SK-N-SH treated with all-trans-retinoic acid at 6 μM for 48 hours (cell line): ENCODE data around the gene MKS1.

Source experiments
- ATAC-seq: fragments of 200-7000 bp; cut with Tn5 transposase; 3 replicates; pipeline ENCODE4 v1.9.1; 2020; ENCODE audit warnings: mild to moderate bottlenecking, moderate library complexity
- BACH2 ChIP-seq: fragments of 250-450 bp; sonication (Bioruptor Pico); IDR thresholded peaks from 2 replicates; pipeline ENCODE4 v1.9.0; 2021; ENCODE audit warnings: mild to moderate bottlenecking, borderline replicate concordance
- CSDC2 ChIP-seq: fragments of 250-450 bp; sonication (Bioruptor Pico); IDR thresholded peaks from 2 replicates; pipeline ENCODE4 v1.5.0; 2020; ENCODE audit warnings: mild to moderate bottlenecking, moderate library complexity
- ESRRG ChIP-seq: fragments of 250-450 bp; sonication (Bioruptor Pico); IDR thresholded peaks from 2 replicates; pipeline ENCODE4 v1.6.1; 2021; ENCODE audit warnings: mild to moderate bottlenecking
- GLIS3 ChIP-seq: fragments of 250-450 bp; sonication (Bioruptor Pico); IDR thresholded peaks from 2 replicates; pipeline ENCODE4 v1.5.0; 2020; ENCODE audit warnings: mild to moderate bottlenecking, moderate library complexity
- ISL1 ChIP-seq: fragments of 250-450 bp; sonication (Bioruptor Pico); IDR thresholded peaks from 2 replicates; pipeline ENCODE4 v2.1.2; 2022; ENCODE audit warnings: mild to moderate bottlenecking, moderate library complexity
- OSR1 ChIP-seq: fragments of 250-450 bp; sonication (Bioruptor Pico); IDR thresholded peaks from 2 replicates; pipeline ENCODE4 v1.8.0; 2022; ENCODE audit warnings: moderate library complexity, mild to moderate bottlenecking, inconsistent platforms
- PPARA ChIP-seq: fragments of 250-450 bp; sonication (Bioruptor Pico); IDR thresholded peaks from 2 replicates; pipeline ENCODE4 v1.5.0; 2020; ENCODE audit warnings: mild to moderate bottlenecking, borderline replicate concordance
- RARB ChIP-seq: fragments of 250-450 bp; sonication (Bioruptor Pico); IDR thresholded peaks from 2 replicates; pipeline ENCODE4 v1.8.0; 2021; ENCODE audit warnings: mild to moderate bottlenecking, moderate library complexity
- TCF4 ChIP-seq: fragments of 250-450 bp; sonication (Bioruptor Pico); IDR thresholded peaks from 2 replicates; pipeline ENCODE4 v1.8.0; 2021; ENCODE audit warnings: mild to moderate bottlenecking, moderate library complexity, borderline replicate concordance
- TOX ChIP-seq: fragments of 250-450 bp; sonication (Bioruptor Pico); IDR thresholded peaks from 2 replicates; pipeline ENCODE4 v1.8.0; 2021; ENCODE audit warnings: mild to moderate bottlenecking, moderate library complexity, borderline replicate concordance
- ZC3H10 ChIP-seq: fragments of 250-450 bp; sonication (Bioruptor Pico); IDR thresholded peaks from 2 replicates; pipeline ENCODE4 v1.5.1; 2021; ENCODE audit warnings: mild to moderate bottlenecking, moderate library complexity
- ZFP30 ChIP-seq: fragments of 450-650 bp; formaldehyde crosslinking; IDR thresholded peaks from 2 replicates; pipeline ENCODE4 v1.5.0; 2022; ENCODE audit warnings: mild to moderate bottlenecking, moderate library complexity
- ZNF565 ChIP-seq: fragments of 450-650 bp; formaldehyde crosslinking; conservative IDR thresholded peaks from 2 replicates; pipeline ENCODE4 v1.5.0; 2020; ENCODE audit warnings: low read depth, mild to moderate bottlenecking, moderate library complexity
- ZNF70 ChIP-seq: fragments of 450-650 bp; formaldehyde crosslinking; IDR thresholded peaks from 2 replicates; pipeline ENCODE4 v1.5.0; 2020; ENCODE audit warnings: mild to moderate bottlenecking, moderate library complexity
- ZNF8 ChIP-seq: fragments of 450-650 bp; formaldehyde crosslinking; IDR thresholded peaks from 2 replicates; pipeline ENCODE4 v1.5.0; 2020; ENCODE audit warnings: mild to moderate bottlenecking, moderate library complexity
- TF ChIP-seq, protein P1 (sequence below): fragments of 250-450 bp; sonication (Bioruptor Pico); IDR thresholded peaks from 2 replicates; pipeline ENCODE4 v1.5.1; 2020; ENCODE audit warnings: low read depth, mild to moderate bottlenecking, moderate library complexity
- TF ChIP-seq, protein P2 (sequence below): fragments of 250-450 bp; sonication (Bioruptor Pico); IDR thresholded peaks from 2 replicates; pipeline ENCODE4 v1.8.0; 2020; ENCODE audit warnings: mild to moderate bottlenecking, moderate library complexity, borderline replicate concordance
- TF ChIP-seq, protein P3 (sequence below): fragments of 250-450 bp; sonication (Bioruptor Pico); IDR thresholded peaks from 2 replicates; pipeline ENCODE4 v1.5.0; 2020; ENCODE audit warnings: mild to moderate bottlenecking, moderate library complexity
- TF ChIP-seq, protein P4 (sequence below): fragments of 250-450 bp; sonication (Bioruptor Pico); IDR thresholded peaks from 2 replicates; pipeline ENCODE4 v1.8.0; 2021; ENCODE audit warnings: low read depth, mild to moderate bottlenecking, moderate library complexity, borderline replicate concordance
- TF ChIP-seq, protein P5 (sequence below): fragments of 250-450 bp; sonication (Bioruptor Pico); IDR thresholded peaks from 2 replicates; pipeline ENCODE4 v1.5.1; 2021; ENCODE audit warnings: mild to moderate bottlenecking, moderate library complexity

MKS1 gene

DNA sequence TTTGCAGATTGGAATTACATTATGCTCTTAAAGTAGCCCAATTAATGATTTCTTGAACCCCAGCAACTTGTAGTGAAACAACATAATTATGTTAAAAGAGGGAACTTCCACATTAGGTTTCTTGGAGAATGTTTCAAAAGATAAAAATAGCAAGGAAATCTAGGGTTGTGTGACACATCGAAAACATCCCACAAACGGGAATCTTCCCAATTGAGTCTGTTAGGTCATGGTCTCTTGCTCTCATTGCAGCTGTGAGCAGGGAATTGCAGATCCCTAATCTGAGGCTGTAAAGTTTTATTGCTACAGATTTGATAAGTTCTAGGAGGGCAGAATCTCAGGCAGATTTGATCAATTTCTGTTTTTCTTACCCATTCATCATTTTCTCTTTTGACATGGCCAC is 12.6 kb upstream of the MKS1 start:
- ATAC-seq = no peak
- TF ChIP-seq ZC3H10 (CRISPR knock-in tag) (no peak), OSR1 (CRISPR knock-in tag) (no peak), BACH2 (CRISPR knock-in tag) (no peak), PPARA (CRISPR knock-in tag) (no peak), RARB (CRISPR knock-in tag) (no peak)

DNA sequence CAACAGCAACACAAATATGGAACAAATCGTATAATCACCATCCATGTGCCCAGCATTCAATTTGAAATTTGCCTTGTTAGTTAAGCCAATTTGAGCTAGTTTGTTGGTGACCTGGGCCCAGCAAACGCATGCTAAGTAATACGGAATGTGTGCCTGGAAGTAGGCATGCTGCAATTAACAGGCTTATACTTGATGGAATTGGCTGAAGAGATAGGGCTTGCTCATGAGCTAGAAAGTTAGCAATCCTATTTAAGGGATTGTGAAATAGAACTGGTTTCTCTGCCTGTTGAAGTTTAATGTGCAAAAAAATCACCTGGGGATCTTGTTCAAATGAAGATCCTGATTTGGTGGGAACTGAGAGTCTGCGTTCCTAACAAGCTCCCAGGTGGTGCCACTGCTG is 10.8 kb upstream of the MKS1 start:
- ATAC-seq = no peak
- TF ChIP-seq CSDC2 (CRISPR knock-in tag) (no peak), GLIS3 (CRISPR knock-in tag) (no peak), ZNF565 (CRISPR knock-in tag) (no peak), TCF4 (CRISPR knock-in tag) (no peak), ZC3H10 (CRISPR knock-in tag) (no peak), TOX (no peak)
- TF ChIP-seq, protein P1, sequence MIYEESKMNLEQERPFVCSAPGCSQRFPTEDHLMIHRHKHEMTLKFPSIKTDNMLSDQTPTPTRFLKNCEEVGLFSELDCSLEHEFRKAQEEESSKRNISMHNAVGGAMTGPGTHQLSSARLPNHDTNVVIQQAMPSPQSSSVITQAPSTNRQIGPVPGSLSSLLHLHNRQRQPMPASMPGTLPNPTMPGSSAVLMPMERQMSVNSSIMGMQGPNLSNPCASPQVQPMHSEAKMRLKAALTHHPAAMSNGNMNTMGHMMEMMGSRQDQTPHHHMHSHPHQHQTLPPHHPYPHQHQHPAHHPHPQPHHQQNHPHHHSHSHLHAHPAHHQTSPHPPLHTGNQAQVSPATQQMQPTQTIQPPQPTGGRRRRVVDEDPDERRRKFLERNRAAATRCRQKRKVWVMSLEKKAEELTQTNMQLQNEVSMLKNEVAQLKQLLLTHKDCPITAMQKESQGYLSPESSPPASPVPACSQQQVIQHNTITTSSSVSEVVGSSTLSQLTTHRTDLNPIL (CRISPR knock-in tag) = no peak
- TF ChIP-seq, protein P2, sequence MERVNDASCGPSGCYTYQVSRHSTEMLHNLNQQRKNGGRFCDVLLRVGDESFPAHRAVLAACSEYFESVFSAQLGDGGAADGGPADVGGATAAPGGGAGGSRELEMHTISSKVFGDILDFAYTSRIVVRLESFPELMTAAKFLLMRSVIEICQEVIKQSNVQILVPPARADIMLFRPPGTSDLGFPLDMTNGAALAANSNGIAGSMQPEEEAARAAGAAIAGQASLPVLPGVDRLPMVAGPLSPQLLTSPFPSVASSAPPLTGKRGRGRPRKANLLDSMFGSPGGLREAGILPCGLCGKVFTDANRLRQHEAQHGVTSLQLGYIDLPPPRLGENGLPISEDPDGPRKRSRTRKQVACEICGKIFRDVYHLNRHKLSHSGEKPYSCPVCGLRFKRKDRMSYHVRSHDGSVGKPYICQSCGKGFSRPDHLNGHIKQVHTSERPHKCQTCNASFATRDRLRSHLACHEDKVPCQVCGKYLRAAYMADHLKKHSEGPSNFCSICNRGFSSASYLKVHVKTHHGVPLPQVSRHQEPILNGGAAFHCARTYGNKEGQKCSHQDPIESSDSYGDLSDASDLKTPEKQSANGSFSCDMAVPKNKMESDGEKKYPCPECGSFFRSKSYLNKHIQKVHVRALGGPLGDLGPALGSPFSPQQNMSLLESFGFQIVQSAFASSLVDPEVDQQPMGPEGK = no peak
- TF ChIP-seq, all 23 proteins: peak for 0

DNA sequence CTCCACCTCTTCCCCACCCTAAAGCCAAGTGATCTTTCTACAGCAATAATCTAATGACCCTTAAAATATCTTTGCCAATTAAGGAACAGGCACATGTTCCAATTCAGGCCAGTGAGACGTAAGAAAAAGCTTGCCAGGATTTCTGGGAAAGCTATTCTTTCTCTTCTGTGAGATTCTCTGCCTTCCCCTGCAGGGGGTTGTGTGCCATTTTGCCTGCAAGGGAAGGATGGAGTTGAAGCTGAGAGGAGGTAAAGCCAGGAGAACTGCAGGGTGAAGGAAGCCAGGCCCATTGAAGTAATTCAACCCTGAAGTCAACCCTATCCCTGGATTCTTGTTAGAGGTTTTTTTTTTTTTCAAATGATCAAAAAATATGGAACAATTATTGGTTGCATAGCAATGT is 10.3 kb upstream of the MKS1 start:
- no peak for TF ChIP-seq ZNF8
- no peak for TF ChIP-seq ESRRG (CRISPR knock-in tag)
- TF ChIP-seq ZFP30 = no peak
- TF ChIP-seq ZC3H10 (CRISPR knock-in tag) = no peak
- no peak for TF ChIP-seq OSR1 (CRISPR knock-in tag)
- TF ChIP-seq, protein P3, sequence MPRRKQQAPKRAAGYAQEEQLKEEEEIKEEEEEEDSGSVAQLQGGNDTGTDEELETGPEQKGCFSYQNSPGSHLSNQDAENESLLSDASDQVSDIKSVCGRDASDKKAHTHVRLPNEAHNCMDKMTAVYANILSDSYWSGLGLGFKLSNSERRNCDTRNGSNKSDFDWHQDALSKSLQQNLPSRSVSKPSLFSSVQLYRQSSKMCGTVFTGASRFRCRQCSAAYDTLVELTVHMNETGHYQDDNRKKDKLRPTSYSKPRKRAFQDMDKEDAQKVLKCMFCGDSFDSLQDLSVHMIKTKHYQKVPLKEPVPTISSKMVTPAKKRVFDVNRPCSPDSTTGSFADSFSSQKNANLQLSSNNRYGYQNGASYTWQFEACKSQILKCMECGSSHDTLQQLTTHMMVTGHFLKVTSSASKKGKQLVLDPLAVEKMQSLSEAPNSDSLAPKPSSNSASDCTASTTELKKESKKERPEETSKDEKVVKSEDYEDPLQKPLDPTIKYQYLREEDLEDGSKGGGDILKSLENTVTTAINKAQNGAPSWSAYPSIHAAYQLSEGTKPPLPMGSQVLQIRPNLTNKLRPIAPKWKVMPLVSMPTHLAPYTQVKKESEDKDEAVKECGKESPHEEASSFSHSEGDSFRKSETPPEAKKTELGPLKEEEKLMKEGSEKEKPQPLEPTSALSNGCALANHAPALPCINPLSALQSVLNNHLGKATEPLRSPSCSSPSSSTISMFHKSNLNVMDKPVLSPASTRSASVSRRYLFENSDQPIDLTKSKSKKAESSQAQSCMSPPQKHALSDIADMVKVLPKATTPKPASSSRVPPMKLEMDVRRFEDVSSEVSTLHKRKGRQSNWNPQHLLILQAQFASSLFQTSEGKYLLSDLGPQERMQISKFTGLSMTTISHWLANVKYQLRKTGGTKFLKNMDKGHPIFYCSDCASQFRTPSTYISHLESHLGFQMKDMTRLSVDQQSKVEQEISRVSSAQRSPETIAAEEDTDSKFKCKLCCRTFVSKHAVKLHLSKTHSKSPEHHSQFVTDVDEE (CRISPR knock-in tag) = no peak
- TF ChIP-seq TCF4 (CRISPR knock-in tag) = no peak
- TF ChIP-seq RARB (CRISPR knock-in tag) = no peak
- TF ChIP-seq, protein P4, sequence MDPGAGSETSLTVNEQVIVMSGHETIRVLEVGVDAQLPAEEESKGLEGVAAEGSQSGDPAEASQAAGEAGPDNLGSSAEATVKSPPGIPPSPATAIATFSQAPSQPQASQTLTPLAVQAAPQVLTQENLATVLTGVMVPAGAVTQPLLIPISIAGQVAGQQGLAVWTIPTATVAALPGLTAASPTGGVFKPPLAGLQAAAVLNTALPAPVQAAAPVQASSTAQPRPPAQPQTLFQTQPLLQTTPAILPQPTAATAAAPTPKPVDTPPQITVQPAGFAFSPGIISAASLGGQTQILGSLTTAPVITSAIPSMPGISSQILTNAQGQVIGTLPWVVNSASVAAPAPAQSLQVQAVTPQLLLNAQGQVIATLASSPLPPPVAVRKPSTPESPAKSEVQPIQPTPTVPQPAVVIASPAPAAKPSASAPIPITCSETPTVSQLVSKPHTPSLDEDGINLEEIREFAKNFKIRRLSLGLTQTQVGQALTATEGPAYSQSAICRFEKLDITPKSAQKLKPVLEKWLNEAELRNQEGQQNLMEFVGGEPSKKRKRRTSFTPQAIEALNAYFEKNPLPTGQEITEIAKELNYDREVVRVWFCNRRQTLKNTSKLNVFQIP = no peak
- TF ChIP-seq, protein P5, sequence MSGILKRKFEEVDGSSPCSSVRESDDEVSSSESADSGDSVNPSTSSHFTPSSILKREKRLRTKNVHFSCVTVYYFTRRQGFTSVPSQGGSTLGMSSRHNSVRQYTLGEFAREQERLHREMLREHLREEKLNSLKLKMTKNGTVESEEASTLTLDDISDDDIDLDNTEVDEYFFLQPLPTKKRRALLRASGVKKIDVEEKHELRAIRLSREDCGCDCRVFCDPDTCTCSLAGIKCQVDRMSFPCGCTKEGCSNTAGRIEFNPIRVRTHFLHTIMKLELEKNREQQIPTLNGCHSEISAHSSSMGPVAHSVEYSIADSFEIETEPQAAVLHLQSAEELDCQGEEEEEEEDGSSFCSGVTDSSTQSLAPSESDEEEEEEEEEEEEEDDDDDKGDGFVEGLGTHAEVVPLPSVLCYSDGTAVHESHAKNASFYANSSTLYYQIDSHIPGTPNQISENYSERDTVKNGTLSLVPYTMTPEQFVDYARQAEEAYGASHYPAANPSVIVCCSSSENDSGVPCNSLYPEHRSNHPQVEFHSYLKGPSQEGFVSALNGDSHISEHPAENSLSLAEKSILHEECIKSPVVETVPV (CRISPR knock-in tag) = no peak
- no peak for TF ChIP-seq ZNF565 (CRISPR knock-in tag)
- TF ChIP-seq ISL1 (CRISPR knock-in tag) = no peak
- TF ChIP-seq CSDC2 (CRISPR knock-in tag) = no peak
- TF ChIP-seq, protein P1 (CRISPR knock-in tag) = no peak
- TF ChIP-seq BACH2 (CRISPR knock-in tag) = no peak
- no peak for TF ChIP-seq ZNF70 (CRISPR knock-in tag)
- no peak for TF ChIP-seq TOX
- TF ChIP-seq PPARA (CRISPR knock-in tag) = no peak
- TF ChIP-seq, protein P2 = no peak
- no peak for ATAC-seq
